NB4 (cell line): ENCODE data around the gene CELF1.

Experiments used
- DNase-seq: peaks from one replicate; pipeline ENCODE4 v3.0.0; 2010; ENCODE audit warnings: low read depth
- H3K4me3 ChIP-seq: one replicate; pipeline ENCODE4 v1.5.1; 2011; ENCODE audit warnings: mild to moderate bottlenecking, low read depth, low read length, moderate library complexity
- CTCF ChIP-seq: IDR thresholded peaks from one replicate; pipeline ENCODE4 v1.5.1; 2012; ENCODE audit warnings: low read depth, low read length
- MYC ChIP-seq: IDR thresholded peaks from 2 replicates; pipeline ENCODE4 v1.6.1; 2011; ENCODE audit warnings: low read depth, low read length
- POLR2A ChIP-seq: IDR thresholded peaks from 2 replicates; pipeline ENCODE4 v1.6.1; 2011; ENCODE audit warnings: mild to moderate bottlenecking; ENCODE audit not compliant: insufficient read length; ENCODE audit errors: extremely low read depth
- TF ChIP-seq, protein P1 (sequence below): IDR thresholded peaks from 2 replicates; pipeline ENCODE4 v1.6.1; 2011; ENCODE audit warnings: low read depth, low read length

Gene CELF1

GRCh38 chr11:47578524-47579494 is 25.9 kb upstream of the CELF1 start, which contains the start of the genes KBTBD4 and NDUFS3:
Gene KBTBD4, minus strand, starts transcription at chr11:47578970. Its CDS starts 19 bp downstream, at chr11:47578951.
Gene NDUFS3, plus strand, starts transcription at chr11:47579074. Its CDS starts 18 bp downstream, at chr11:47579092.
- TF ChIP-seq POLR2A (peak; percentile 83), CTCF (no peak), MYC (peak; percentile 88)
- TF ChIP-seq, protein P1, sequence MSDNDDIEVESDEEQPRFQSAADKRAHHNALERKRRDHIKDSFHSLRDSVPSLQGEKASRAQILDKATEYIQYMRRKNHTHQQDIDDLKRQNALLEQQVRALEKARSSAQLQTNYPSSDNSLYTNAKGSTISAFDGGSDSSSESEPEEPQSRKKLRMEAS = peak; percentile 76
- peak; percentile 91 for DNase-seq
- peak within 1 kb of the TSS; percentile 90 for H3K4me3 ChIP-seq

DNA sequence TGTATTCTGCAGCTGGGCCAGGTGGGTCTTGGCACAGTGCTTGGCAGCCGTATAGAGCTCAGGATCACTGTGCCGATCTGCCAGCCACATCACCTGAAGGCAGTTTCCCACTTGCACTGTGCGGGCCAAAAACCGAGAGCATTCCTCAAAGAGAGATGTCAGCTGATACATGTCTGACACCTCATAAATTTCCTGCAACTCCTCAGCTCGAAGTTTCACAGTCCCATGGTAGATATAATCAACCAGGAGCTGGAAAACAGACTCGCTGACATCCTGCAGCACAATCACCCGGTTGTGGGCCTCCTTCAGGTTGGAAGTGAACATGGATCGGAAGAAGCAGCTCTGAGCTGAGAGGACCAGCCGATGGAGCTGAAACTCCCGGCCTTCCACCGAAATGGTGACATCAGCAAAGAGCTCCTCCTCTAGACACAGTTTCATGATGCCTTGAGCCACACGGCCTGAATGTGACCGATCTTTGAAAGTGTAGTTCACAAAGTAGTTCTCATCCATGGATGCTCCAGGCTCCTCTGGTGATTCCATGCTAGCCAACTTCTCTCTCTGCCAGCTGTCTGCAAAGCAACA is 24.6 kb upstream of the CELF1 start:
- peak overlapping the region; percentile 90 for H3K4me3 ChIP-seq
- no peak for DNase-seq
- TF ChIP-seq POLR2A (no peak), CTCF (no peak), MYC (no peak)
- TF ChIP-seq, protein P1 = no peak

DNA sequence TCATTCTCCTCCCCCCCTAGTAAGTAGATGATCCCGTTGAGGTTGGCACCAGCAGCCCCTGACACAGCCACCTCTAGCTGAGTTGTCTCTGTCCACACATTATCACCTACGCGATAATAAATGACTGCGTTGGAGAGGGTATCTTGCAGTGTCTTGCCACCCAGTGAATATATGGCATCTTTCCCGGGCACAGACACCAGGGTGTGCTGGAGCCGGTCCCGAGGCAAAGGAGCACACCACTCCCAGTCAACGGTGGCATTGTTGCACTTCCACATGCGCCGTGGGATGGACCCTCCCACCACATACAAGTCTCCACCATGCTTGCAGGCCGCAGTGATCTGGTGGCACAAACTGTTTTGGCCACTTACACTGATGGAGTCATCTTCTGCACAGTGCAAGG is 20.4 kb upstream of the CELF1 start:
- TF ChIP-seq, protein P1 = no peak
- TF ChIP-seq POLR2A = no peak
- no peak for TF ChIP-seq MYC
- TF ChIP-seq CTCF = no peak
- H3K4me3 ChIP-seq = no peak overlapping the region
- no peak for DNase-seq

DNA sequence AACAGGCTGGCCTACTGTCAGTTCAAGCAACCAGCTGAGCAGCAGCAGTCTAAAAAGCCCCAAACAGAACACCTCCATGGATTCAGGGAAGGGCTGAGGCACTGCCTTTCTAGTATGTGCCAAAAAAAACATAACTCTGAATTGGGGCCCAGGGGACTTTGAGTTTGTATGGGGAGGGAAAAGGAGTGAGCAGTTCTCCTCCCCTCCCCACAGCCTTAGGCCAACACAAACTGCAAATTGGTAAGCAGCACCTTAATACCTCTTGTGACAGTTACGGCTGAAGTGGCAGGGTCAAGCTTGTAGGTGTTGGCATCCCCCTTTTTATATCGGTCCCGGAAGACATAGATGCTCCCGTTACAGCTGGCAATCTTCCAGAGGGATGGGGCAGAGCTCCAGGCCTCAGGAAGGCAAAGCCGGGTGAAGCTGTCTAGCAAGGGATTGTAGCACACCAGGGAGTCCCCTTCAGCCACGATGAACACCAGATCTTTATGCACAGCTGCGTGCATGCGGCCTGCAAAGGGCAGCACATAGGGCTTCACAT is 19.9 kb upstream of the CELF1 start:
- TF ChIP-seq MYC (no peak), POLR2A (no peak), CTCF (no peak)
- TF ChIP-seq, protein P1 = no peak
- no peak for DNase-seq

DNA sequence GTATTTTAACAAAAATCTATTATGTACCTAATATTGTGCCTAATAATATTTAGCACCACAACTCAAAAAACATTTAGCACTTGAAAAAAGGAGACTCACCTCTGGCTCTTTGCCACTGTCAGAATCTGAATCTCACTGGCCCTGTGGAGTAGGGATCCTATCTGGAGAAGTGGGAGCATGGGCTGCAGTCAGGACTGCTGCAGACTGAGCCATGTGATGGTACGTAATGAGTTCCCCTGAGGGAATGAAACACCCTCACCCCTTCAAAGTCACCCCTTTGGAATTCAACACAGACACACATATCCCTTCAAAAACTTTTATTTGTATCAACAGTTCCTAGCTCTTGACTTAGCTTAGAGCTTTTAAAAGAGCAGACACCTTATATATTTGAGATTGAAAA is 19.0 kb upstream of the CELF1 start:
- H3K4me3 ChIP-seq = no peak overlapping the region
- no peak for DNase-seq
- TF ChIP-seq POLR2A (no peak), CTCF (no peak), MYC (no peak)
- TF ChIP-seq, protein P1 = no peak

More for the DNA sequence above, 19.9 kb upstream of the CELF1 start:
- H3K4me3 ChIP-seq = no peak overlapping the region
